ENCODE data around the gene PTPRN2. TPM values are rescaled to one million over a fixed set of nuclear protein-coding genes. Genes with fewer than 3 reads are reported as not detected.

Gene PTPRN2
- total and polyA plus RNA-seq, 2 of the 8 experiments (the other 6 are each of a cell fraction or from before 2014, with no cell fraction given) = 2.6 to 4.5 TPM

DNA sequence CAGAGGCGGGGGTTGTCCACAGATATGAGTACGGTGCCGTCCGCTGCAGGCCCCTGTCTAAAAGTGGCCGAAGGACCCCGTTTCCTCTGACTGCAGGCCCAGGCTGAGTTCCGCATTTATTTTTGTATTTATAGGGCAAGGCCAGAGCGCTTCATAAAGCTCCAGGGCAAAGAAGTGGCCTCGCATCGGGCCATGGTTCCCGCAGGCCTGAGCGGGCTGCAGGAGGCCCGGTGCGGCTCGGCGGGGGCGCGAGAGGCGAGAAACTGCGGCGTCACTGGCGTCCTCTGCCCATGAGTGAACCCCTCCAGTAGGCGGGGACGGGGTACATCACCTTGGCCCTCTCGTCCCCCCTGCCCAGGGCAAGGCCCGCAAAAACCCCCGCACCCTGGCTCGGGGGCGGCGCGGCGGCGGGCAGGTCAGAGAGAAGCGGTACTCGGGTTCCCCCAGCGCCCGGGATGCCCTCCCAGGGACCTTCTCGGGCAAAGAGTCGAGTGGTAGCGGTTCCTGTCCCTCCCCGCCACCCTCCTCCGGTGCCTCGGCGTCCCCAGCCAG is 895.1 kb downstream of the PTPRN2 start (continued):
- TF ChIP-seq JUN (IDR thresholded peaks at IDR 0.05; ENCODE audit: low read depth, low read length) (no peak), CHD7 (IDR thresholded peaks at IDR 0.05; ENCODE audit: insufficient replicate concordance, low read length) (no peak), RAD21 (IDR thresholded peaks at IDR 0.05 in 1 of 2, conservative IDR thresholded peaks at IDR 0.05 in 1 of 2; ENCODE audit: low read depth in 2 of 2, low read length in 2 of 2) (no peak), ATF3 (IDR thresholded peaks at IDR 0.05; ENCODE audit: insufficient read depth, low read depth, low read length) (no peak), KDM1A (IDR thresholded peaks at IDR 0.05; ENCODE audit: borderline replicate concordance, low read length) (no peak)

All from H1 (cell line).